SK-N-SH (cell line): ENCODE data around the gene SLC26A11.

Source experiments
- GABPA ChIP-seq: IDR thresholded peaks from 2 replicates; pipeline ENCODE4 v1.4.0; 2012; ENCODE audit warnings: low read depth, mild to moderate bottlenecking
- POLR2AphosphoS5 ChIP-seq: IDR thresholded peaks from 2 replicates; pipeline ENCODE4 v1.6.1; 2012; ENCODE audit warnings: low read depth, low read length
- SIN3A ChIP-seq: IDR thresholded peaks from 2 replicates; pipeline ENCODE4 v1.6.1; 2012; ENCODE audit warnings: low read depth, mild to moderate bottlenecking, low read length, moderate library complexity, borderline replicate concordance
- TAF1 ChIP-seq: IDR thresholded peaks from 2 replicates; pipeline ENCODE4 v1.6.1; 2012; ENCODE audit warnings: low read depth, mild to moderate bottlenecking, low read length, moderate library complexity, borderline replicate concordance
- YY1 ChIP-seq: IDR thresholded peaks from 2 replicates; pipeline ENCODE4 v1.4.0; 2012; ENCODE audit warnings: low read depth, mild to moderate bottlenecking

DNA sequence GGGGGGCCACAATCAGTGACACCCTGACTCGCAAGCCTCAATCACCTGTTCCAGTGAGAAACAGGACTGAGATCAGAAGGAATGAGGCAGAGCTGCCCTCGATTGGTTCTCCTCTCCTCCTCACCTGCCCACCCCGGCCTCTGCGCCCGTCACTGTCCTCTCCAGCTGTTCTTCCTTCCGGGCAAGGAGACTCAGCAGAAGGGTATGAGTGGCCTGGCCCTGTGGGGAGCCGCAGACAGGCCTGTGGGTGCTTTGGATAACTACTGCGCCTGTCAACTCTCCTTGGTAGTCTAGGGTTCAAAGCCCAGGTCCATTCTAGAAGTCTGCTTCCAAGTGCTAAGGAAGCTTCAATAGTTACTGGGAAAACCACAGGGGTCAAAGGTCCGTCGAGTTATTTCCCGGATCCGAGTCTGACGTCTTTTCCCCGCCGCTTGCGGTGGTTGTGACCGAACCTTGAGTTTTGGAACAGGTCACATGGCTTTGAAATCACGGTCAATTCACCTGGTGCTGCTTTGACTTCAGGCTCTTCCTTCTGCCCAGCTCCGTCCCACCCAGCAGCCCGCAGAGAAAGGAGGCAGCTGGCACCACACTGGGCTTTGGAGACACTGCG, 42.1 kb upstream of the SLC26A11 start:
- no peak for TF ChIP-seq POLR2AphosphoS5
- TF ChIP-seq SIN3A: no peak
- no peak for TF ChIP-seq YY1
- no peak for TF ChIP-seq TAF1
- TF ChIP-seq GABPA: no peak
